SW 1271 (cell line): ENCODE data around the gene CPTP.

ENCODE experiments used
- DNase-seq, 2 experiments: peaks; one replicate each; lab custom pipeline; 2025; lab: John Stamatoyannopoulos, UW

Gene CPTP

DNA sequence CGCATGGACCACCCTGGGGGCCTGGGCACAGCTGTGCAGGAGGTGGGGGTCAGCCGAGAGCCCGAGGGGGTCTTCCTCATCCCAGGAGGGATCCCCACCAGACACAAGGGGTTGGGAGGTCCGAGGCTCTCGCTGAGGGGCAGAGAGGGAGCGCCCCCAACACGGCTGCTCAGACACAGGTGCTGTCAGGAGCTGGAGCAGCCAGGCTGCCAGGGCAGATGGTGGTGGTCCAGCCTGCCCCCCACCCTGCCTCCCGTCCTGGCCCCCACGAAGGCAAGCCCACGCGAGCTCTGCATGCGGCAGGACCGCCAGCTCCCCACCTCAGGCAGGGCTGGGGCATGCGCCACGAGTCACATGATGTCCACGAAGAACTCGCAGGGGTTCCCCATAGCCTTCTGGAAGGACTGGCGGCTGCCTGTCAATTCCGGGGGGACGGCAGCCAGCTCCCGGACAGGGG lies 11.2 kb downstream of the CPTP start:
- DNase-seq = no peak

DNA sequence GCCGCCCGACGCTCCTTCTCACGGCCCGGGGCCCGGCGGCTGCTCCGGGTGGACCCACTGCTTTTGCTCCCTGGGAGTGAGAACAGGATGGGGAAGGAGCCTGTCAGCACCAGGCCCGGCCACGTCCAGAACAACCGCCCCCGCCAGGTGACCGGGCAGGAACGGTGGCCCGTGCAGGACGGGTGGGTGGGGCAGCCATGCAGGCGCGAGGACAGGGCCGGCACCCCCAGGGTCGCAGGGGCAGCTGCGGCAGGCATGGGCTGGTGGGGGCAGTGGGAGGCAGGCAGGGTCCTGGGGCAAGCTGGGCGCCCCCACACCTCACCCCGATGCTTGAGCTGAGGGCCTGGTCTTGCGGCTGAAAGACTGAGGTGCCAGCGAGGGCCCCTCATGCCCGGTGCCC lies 11.8 kb downstream of the CPTP start:
- no peak for DNase-seq

DNA sequence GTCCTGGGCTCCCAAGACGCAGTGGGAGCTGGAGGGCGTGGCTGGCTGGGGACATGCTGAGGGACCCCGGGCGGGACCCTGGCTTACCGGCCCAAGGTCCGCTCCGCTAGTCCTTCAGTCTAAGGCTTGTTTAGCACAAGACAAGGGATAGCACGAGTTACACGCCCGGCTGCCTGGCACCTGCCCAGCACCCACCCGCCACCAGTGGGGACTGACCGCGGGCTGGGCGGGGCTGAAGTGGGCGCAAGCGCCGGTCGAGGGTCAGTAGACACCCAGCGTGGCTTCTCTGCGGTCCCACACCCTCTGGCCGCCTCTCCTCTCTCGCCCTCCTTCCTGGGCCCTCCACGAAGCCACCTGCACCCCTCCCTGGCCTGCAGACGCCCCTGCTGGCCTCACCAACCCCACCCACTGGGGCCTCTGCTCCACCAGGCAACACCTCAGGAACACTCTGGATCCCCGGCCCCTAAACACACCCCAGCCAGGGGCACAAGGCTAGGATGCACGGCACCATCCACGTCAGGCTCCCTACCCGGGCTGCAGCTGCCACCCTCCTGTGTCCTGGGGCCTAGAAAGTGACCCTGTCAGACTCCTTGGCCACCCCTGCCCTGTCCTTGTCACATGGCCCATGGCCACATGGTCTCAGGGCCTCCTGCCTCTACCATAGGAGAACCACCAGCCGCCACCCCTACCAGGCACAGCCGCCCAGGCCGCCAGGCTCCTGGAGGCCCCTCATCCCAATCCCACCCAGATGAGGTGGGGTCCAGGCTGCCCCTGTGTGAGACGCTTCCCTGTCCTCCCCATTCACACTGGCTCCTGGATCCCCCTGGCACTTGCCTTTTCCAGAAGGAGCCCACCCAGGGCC lies 12.6 kb downstream of the CPTP start:
- DNase-seq = no peak

DNA sequence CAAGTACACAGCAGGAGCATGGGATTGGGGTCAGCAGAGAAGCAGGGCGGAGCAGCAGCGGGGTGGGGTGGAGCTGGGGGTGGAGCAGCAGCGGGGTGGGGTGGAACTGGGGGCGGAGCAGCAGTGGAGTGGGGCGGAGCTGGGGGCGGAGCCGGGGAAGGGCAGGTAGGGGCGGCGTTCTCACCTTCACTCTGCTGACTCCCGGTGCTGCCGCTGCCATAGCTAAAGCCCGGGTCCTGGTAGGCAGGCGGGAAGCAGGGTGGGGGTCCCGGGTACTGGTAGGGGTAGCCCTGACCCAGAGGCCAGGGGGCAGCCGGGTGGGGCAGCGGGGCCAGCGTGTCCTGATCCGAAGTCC lies 13.2 kb downstream of the CPTP start:
- no peak for DNase-seq

DNA sequence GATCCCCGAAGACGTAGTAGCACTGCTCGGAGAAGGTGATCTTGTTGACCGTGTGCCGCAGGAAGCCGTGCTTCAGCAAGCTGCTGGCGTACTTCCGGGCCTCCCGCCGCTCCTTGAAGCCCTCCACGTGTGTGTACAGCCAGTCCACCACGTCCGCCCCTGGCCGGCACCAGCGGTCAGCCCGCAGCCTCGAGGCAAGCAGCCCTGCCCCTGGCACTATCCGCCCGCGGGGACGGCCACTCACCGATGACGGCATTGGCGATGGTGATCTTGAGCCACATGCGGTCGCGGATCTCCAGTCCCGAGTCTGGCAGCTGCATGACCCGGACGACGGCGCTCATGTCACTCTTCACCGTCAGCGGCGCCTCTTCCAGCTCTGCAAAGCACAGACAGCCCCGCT lies 13.7 kb downstream of the CPTP start:
- DNase-seq = no peak

DNA sequence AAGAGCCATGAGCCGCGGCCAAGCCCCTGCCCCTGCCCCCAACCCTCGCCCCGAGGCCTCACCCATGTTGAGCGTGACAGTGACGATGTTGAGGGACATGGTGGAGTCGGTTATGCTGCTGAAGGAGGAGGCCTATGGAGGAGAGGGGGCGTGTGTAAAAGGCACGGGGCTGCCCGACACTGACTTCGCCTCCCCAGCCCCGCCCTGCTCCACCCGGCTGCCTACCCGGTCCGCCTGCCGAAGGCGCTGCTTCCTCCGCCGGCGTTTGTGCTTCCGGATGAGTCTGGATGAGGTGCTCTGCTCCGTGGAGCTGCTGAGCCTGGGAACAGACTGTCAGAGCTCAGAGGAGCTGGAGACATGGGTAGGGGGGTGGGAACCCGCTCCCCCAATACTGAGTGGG lies 15.6 kb downstream of the CPTP start:
- no peak for DNase-seq

DNA sequence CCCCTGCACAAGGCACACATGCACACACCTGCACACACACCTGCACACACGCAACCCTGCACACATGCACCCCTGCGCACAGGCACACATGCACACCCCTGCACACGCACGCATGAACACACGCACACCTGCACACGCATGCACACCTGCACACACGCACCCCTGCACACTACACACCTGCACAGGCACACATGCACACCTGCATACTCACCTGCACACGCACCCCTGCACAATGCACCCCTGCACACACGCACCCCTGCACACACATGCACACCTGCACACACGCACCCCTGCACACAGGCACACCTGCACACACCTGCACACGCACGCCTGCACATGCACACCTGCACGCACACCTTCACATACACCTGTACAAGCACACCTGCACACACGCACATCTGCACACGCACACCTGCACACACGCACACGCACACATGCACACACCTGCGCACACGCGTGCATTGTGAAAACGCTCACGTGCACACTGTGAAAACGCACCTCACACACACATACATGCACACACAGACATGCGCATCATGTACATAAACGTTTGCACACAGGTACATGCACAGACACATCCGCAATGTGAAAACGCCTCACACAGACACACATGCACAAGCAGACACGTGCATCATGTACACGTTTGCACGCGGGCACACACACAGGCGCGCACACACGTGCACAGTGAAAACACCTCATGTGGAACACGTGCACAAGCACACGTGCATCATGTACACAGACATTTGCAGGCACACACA lies 16.4 kb downstream of the CPTP start:
- no peak for DNase-seq

DNA sequence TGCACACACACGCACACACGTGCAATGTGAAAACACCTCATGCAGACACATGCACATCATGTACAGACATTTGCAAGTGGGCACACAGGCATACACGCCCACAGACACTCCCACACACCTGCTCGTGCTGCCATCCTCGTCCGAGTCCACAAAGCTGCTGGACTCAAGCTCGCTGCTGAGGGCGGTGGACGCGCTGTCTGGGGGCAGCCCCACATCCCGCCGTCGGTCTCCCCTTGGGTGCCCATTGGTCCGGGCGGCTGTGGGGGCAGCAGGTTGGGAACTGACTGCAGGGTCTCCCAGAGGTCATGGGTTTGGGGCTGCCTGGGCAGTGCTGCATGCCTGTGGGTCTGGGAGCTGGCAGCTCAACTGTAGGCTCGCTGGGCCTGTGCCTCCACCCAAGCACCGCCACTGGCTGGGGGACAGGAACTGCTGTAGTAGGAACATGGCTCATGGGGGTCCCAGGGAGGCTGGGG lies 17.0 kb downstream of the CPTP start:
- no peak for DNase-seq

DNA sequence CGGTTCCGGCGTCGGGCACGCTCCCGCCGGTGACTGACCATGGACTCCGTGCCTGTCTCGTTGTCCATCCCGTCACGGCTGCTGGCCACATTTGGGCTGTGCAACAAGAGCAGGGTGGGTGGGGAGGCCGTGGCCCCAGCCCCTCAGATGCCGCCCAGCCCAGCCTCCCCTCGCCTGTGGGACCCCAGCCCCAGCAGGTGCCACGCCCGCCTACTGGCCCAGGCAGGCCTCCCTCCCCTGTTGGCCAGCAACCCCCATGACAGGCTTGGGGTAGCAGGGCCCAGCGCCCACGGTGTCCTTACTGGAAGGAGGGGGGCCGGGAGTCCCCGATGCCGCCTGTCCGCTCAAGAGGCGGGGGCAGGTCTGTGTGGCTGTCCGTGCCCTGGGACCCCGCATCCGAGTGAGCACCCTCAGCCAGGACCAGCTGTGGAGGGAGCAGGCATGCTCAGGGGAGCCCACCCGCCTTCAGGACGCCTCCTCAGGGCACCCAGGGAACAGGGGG lies 17.5 kb downstream of the CPTP start:
- no peak for DNase-seq

DNA sequence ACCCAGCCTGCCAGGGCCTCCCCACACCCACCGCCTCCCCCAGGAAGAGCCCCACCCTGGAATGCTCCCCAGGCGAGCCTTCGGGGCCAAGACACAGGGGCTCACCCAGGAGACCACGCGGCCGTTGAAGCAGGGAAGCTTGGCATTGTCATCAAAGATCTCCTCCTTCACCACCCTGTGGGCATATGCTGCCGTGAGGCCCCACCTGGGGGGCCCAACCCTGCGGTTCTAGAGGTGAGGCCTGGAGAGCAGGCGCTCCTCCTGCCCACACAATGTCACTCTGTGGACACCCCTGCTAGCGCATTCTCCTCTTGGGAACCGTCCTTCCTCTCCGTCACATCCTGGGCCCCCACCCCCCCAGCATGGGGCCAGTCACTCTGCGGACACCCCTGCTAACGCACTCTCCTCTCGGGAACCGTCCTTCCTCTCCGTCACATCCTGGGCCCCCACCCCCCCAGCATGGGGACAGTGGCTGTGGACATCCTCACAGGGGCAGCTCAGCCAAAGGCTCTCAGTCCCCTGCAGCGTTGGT lies 18.0 kb downstream of the CPTP start:
- DNase-seq = no peak

DNA sequence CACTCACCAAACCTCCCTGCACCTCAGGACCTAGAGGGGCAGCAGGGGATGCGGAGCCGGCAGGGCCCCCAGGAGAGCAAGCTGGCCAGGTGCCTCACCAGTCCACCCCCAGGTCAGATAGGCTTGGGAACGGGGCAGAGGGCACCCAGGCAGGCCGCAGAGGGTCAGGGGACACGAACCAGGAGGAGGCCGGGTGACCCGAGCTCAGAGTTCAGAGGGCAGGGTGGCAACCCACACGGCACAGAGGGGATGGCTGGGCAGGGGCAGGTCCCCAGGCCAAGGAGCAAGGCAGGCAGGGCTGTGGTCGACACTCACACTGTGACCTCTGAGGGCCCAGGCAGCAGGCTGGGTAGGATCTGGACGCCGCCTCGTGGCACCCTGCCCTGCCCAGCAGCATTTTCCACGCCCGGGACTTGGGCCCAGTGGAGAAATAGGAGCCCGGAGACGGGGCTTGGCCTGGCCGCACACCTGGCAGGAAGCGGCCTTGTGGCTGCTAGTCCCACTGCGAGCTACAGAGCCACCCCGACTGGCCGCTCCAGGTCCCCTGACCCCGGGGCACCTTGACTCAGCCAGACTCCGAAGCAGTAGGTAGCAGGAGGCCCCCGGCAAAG lies 19.3 kb downstream of the CPTP start:
- DNase-seq = no peak

DNA sequence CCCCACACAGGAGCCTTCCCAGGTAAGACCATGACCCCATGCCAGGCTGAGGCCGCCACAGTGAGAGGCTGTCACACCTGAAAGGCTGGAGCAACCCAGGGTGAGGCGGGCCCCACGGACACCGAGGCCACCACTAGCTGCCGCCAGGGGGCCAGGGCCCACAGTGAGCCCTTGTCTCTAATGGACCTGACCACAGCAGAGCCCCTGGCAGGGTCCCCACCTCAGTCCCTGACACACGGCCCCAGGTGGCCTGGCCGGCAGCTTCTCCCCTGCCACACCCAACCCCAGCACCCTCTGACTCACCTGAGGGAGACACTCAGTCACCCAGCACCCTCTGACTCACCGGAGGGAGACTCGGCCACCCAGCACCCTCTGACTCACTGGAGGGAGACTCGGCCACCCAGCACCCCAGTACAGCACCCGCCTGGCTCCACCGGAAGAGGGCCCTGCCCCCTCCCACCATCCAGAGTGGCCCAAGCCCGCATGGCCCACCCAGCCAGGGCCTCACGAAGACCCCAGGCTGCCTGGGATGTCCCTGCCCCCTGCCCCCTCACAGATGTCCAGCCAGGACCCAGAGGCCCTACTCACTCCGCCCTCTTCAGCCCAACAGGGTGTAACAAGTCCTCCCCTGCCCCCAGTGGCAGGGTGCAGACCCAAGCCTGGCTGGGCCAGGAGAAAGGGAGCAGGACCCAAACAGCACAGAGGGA lies 20.2 kb downstream of the CPTP start:
- DNase-seq = peak; percentile 63 to 68

DNA sequence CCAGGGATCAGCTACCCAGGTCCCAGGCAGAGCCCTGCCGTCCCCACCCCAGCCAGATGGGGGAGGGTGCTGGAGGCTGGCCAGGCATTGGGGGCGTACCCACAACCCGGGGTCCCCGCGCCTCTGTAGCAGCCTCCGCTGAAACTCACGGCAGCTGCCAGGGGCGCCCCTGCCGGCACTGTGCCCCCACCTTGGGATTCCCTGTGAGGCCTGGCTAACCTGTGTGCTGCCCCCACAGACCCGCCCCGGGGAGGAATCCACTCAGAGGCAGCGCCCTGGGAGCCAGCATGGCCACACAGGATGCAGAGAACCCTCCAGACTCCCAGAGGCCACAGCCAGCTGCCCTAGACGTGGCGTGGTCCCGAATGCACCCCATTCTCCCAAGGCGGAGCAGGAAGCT lies 20.8 kb downstream of the CPTP start:
- DNase-seq = no peak

DNA sequence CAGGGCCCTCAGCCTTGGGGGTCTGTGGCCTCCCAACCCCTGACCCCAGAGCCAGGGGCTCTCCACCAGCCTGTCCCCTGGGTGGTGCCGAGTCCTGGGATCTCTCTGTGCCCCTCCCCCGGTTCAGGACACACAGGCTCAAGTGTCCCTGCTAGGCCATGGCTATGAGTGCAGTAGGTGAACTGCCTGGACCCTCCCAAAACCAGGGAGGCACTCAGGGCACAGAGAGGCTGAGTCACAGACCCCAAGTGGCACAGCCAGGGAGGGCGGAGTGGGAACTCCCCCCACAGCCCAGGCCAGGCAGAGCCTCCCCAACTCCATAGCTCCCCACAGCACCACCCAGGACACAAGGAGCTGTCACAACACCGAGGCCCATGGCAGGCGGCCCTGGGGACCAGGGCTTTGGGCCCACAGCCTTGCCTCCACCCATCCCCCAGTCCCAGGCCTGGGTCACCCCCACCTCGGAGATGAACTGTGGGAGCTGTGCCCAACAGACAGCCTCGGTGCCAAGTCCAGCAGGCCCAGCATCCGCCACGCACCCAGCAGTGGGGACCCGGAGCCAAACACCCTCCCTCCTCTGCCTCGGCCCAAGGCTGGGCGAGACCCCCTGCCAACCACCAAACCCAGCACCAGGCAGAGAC lies 21.4 kb downstream of the CPTP start:
- DNase-seq = no peak

DNA sequence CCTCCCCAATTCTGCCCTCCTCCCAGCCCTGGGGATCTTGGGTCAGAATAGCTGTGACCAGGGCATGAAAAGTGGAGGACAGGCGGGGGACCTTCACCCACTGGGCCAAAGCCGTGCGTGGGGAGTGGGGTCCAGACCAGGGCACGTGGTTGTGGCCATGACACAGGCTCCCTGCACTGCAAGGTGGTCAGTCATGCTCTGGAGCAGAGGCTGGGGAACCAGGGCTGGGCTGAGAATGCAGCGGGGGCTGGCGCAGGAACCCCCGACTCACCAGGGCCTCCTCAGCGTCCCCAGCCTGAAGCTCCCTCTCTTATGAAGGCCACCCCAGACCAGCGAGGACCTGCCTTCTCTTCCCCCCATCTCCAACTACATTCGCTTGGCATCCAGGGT lies 21.9 kb downstream of the CPTP start:
- no peak for DNase-seq

DNA sequence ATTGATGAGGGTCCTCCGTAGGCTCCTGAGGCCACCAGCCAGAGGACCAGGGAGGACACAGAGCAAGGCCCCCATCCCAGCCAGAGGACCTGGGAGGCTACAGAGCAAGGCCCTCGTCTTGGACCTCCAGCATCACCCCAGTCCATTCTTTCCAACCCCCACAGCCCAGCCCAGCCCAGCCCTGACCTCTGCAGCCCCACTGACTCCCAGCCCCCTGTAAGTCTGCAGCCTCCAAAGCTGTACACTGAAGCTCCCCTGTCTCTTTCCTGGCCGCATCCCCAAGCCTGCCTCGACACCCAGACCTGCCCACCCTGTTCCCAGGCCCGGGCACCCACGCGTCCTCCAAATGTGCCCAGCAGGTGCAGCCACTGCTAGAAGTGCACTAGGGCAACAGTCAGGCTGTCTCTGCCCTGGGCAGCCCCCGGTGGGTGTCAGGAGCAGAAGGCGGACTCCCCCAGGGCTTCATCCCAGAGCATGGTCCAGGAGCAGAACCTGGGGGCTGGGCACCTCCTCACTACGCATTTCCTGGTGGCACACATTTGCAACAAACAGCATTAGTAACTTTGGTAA lies 22.5 kb downstream of the CPTP start:
- no peak for DNase-seq

DNA sequence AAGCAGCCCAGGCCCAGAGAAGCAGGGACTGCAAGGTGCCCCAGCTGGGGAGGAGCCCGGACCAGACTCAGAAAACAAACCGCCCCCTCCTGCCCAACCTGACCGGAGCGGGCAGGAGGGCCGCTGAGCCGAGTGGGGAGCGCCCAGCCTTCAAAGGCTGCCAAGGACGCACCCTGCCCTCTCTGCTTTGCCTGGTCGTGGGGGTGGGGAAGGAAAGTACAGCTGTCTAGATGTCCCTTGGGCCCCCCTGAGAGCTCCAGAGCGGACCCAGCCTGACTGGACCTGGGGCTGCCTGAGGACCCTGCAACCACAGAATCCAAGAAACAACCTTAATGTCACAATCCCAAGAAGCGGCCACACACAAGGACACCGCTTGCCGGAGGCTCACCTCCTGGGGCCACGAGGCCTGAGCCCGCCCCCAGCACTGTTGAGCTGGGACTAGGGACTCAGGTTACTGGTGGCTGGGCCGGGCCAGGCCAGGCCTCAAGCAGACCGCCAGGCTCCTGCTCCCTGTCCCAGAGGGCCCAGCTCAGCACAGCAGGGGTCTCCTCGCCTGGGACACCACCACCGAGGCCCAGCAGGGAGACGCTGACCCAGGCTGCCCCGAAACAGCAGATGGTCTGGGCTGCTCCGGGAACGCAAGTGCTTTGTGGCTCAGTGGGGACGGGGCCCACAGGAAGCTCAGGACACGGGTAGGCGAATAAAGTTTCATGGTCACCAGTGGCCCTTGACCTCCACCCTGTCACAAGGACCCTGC lies 23.2 kb downstream of the CPTP start:
- DNase-seq = no peak

DNA sequence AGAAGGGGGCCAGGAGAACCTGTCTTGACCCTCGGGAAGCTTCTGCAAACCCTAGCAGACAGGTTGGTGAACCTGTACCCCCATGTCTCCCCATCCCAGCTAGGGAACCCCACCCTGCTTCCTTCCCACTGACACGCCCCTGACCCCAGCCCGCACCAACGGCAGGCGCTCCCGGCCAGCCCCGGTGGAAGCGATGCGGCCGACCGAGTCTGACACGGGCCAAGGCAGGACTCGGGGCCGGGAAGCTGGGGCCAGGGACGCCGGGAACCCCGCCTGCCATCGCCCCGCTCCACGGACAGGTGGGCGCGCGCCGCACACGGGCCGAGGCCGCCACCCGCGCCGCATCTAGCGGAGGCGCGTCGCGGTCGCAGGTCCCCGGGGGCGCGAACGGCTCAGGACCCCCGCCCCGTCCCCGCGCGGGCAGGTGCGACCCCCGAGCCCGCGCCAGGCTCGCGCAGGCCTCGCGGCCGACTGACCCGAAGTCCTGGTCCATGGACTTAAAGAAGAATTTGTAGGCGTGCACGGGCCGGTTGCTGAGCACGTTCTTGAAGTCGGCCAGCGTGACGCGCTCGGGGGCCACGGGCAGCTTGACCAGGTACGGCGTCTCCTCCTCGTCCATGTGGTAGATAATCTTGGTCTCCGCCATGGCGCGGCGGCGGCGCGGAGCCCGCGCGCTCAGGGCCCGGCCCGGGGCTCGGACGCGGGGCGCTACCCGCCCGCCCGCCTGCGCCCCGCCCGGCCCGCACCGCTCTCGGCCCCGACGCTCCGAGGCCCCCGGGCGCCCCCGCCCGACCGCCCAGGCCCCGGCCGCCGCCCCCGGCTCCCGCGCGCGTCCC lies 24.0 kb downstream of the CPTP start:
- DNase-seq = no peak
